Measurements from ENCODE around the gene CPEB2. TPM values are rescaled to one million over a fixed set of nuclear protein-coding genes. Genes with fewer than 3 reads are reported as not detected.
"Not testable (repeated sequence)": the region's sequence is repeated elsewhere in the genome, so short reads cannot be mapped to it uniquely, and the experiment has no call there.

Gene CPEB2
- total RNA-seq, 2 experiments from 2014 or later: 14.3 to 14.8 TPM

- H3K4me1 Mint-ChIP-seq; DNase-seq; H3K9me3 Mint-ChIP-seq (ENCODE audit: low read depth); H3K36me3 Mint-ChIP-seq; H3K4me3 Mint-ChIP-seq; ATAC-seq; H3K27ac Mint-ChIP-seq; CTCF ChIA-PET: not testable (repeated sequence)
- H3K27me3 Mint-ChIP-seq: peaks cover 19% of the 10 kb centered on the region
Measured at GRCh38 chr4:15086259-15086658, 84.0 kb downstream of the CPEB2 start.

GRCh38 chr4:15088394-15089035 lies 86.2 kb downstream of the CPEB2 start:
- ATAC-seq (no peak), DNase-seq (no peak)
- Mint-ChIP-seq H3K9me3 (ENCODE audit: low read depth) (no peaks in the 10 kb centered on the region), H3K27me3 (peaks cover 15% of the 10 kb centered on the region), H3K4me3 (no peak overlapping the region), H3K27ac (no peak overlapping the region), H3K36me3 (no peaks in the 10 kb centered on the region), H3K4me1 (no peaks in the 10 kb centered on the region)
- CTCF ChIA-PET: no interaction called here

GRCh38 chr4:15089979-15090378 lies 87.7 kb downstream of the CPEB2 start:
- peaks cover 11% of the 10 kb centered on the region for H3K27me3 Mint-ChIP-seq
- DNase-seq: no peak
- no peak overlapping the region for H3K4me3 Mint-ChIP-seq
- ATAC-seq: no peak
- H3K9me3 Mint-ChIP-seq (ENCODE audit: low read depth): no peaks in the 10 kb centered on the region
- CTCF ChIA-PET: interaction anchor here (0.6 kb wide), 1 partner anchor 70 kb away, joined by 3 read pairs; no protein-coding TSS in a partner anchor
- no peaks in the 10 kb centered on the region for H3K36me3 Mint-ChIP-seq
- H3K4me1 Mint-ChIP-seq: no peaks in the 10 kb centered on the region
- H3K27ac Mint-ChIP-seq: no peak overlapping the region

- Mint-ChIP-seq H3K9me3 (ENCODE audit: low read depth) (no peaks in the 10 kb centered on the region), H3K4me3 (no peak overlapping the region), H3K4me1 (no peaks in the 10 kb centered on the region), H3K27me3 (peaks cover 7% of the 10 kb centered on the region), H3K36me3 (peaks cover 2% of the 10 kb centered on the region), H3K27ac (no peak overlapping the region)
- DNase-seq (no peak), ATAC-seq (no peak)
- CTCF ChIA-PET: no interaction called here
Measured at GRCh38 chr4:15100380-15100779, 98.1 kb downstream of the CPEB2 start.

GRCh38 chr4:15100994-15101695 lies 98.9 kb downstream of the CPEB2 start:
- Mint-ChIP-seq H3K27ac (no peak overlapping the region), H3K36me3 (peaks cover 2% of the 10 kb centered on the region), H3K9me3 (ENCODE audit: low read depth) (no peaks in the 10 kb centered on the region), H3K4me3 (no peak overlapping the region), H3K27me3 (peaks cover 7% of the 10 kb centered on the region), H3K4me1 (no peaks in the 10 kb centered on the region)
- no peak for DNase-seq
- ATAC-seq: no peak
- CTCF ChIA-PET: interaction anchor here (0.6 kb wide), 1 partner anchor 525 kb away, joined by 3 read pairs; no protein-coding TSS in a partner anchor

GRCh38 chr4:15104825-15105224 lies 102.5 kb downstream of the CPEB2 start:
- Mint-ChIP-seq H3K27ac (no peak overlapping the region), H3K9me3 (ENCODE audit: low read depth) (no peaks in the 10 kb centered on the region), H3K4me1 (no peaks in the 10 kb centered on the region), H3K4me3 (no peak overlapping the region), H3K36me3 (peaks cover 2% of the 10 kb centered on the region), H3K27me3 (peaks cover 2% of the 10 kb centered on the region)
- CTCF ChIA-PET: no interaction called here
- DNase-seq (no peak), ATAC-seq (no peak)

GRCh38 chr4:15106399-15106798 lies 104.1 kb downstream of the CPEB2 start:
- H3K4me3 Mint-ChIP-seq: no peak overlapping the region
- peaks cover 2% of the 10 kb centered on the region for H3K36me3 Mint-ChIP-seq
- H3K27ac Mint-ChIP-seq: no peak overlapping the region
- H3K27me3 Mint-ChIP-seq: no peaks in the 10 kb centered on the region
- no peak for ATAC-seq
- CTCF ChIA-PET: interaction anchor here (0.8 kb wide), 1 partner anchor 46 kb away, joined by 3 read pairs; no protein-coding TSS in a partner anchor
- DNase-seq: no peak
- H3K9me3 Mint-ChIP-seq (ENCODE audit: low read depth): no peaks in the 10 kb centered on the region
- no peaks in the 10 kb centered on the region for H3K4me1 Mint-ChIP-seq

GRCh38 chr4:15109600-15109999 lies 107.3 kb downstream of the CPEB2 start:
- H3K27me3 Mint-ChIP-seq: no peaks in the 10 kb centered on the region
- no peak overlapping the region for H3K27ac Mint-ChIP-seq
- H3K4me1 Mint-ChIP-seq: no peaks in the 10 kb centered on the region
- DNase-seq (no peak), ATAC-seq (no peak)
- no peaks in the 10 kb centered on the region for H3K36me3 Mint-ChIP-seq
- no peak overlapping the region for H3K4me3 Mint-ChIP-seq
- H3K9me3 Mint-ChIP-seq (ENCODE audit: low read depth): no peaks in the 10 kb centered on the region
- CTCF ChIA-PET: no interaction called here

- H3K27me3 Mint-ChIP-seq: peaks cover 2% of the 10 kb centered on the region
- ATAC-seq: no peak
- H3K27ac Mint-ChIP-seq: no peak overlapping the region
- no peaks in the 10 kb centered on the region for H3K9me3 Mint-ChIP-seq (ENCODE audit: low read depth)
- DNase-seq: no peak
- CTCF ChIA-PET: no interaction called here
- H3K36me3 Mint-ChIP-seq: no peaks in the 10 kb centered on the region
- H3K4me3 Mint-ChIP-seq: no peak overlapping the region
- no peaks in the 10 kb centered on the region for H3K4me1 Mint-ChIP-seq
Measured at GRCh38 chr4:15110120-15110571, 107.9 kb downstream of the CPEB2 start.

GRCh38 chr4:15116509-15117079 lies 114.3 kb downstream of the CPEB2 start:
- Mint-ChIP-seq H3K4me1 (peaks cover 5% of the 10 kb centered on the region), H3K36me3 (no peaks in the 10 kb centered on the region), H3K4me3 (no peak overlapping the region), H3K9me3 (ENCODE audit: low read depth) (no peaks in the 10 kb centered on the region), H3K27ac (no peak overlapping the region), H3K27me3 (peaks cover 6% of the 10 kb centered on the region)
- ATAC-seq (no peak), DNase-seq (no peak)
- CTCF ChIA-PET: no interaction called here

- CTCF ChIA-PET: no interaction called here
Measured at GRCh38 chr4:15117270-15117946, 115.1 kb downstream of the CPEB2 start.

GRCh38 chr4:15118292-15118691 lies 116.0 kb downstream of the CPEB2 start:
- H3K27ac Mint-ChIP-seq: no peak overlapping the region
- H3K9me3 Mint-ChIP-seq (ENCODE audit: low read depth): no peaks in the 10 kb centered on the region
- H3K36me3 Mint-ChIP-seq: no peaks in the 10 kb centered on the region
- ATAC-seq (no peak), DNase-seq (no peak)
- peaks cover 9% of the 10 kb centered on the region for H3K27me3 Mint-ChIP-seq
- CTCF ChIA-PET: no interaction called here
- H3K4me3 Mint-ChIP-seq: no peak overlapping the region
- peaks cover 5% of the 10 kb centered on the region for H3K4me1 Mint-ChIP-seq

More at GRCh38 chr4:15117270-15117946, 115.1 kb downstream of the CPEB2 start:
- no peaks in the 10 kb centered on the region for H3K36me3 Mint-ChIP-seq
- H3K4me1 Mint-ChIP-seq: peaks cover 5% of the 10 kb centered on the region
- H3K27me3 Mint-ChIP-seq: peaks cover 6% of the 10 kb centered on the region
- DNase-seq: no peak
- peak; percentile 20 for ATAC-seq
- no peak overlapping the region for H3K27ac Mint-ChIP-seq
- H3K9me3 Mint-ChIP-seq (ENCODE audit: low read depth): no peaks in the 10 kb centered on the region
- no peak overlapping the region for H3K4me3 Mint-ChIP-seq
